Endothelial cell of umbilical vein (primary cell): Measurements from ENCODE around the gene TDRD3. TPM values are rescaled to one million over a fixed set of nuclear protein-coding genes. Genes with fewer than 3 reads are reported as not detected.

Source experiments
- BruUV-seq: library from RNA; stranded (reverse); fragments of 400-500 nt; replicated peaks from 2 replicates; lab custom pipeline; 2021; lab: Mats Ljungman, UMichigan
- CTCF ChIA-PET: fragments of 300-600, 350-600 bp; sonication (Branson Sonifier 250); formaldehyde crosslinking; loops from one replicate; lab custom pipeline; 2021; ENCODE audit warnings: antibody characterized with exemption, inconsistent platforms; lab: Charles Lee
- POLR2A ChIA-PET: fragments of 300-600, 350-600 bp; sonication (Branson Sonifier 250); formaldehyde crosslinking; loops from one replicate; lab custom pipeline; 2021; ENCODE audit warnings: antibody characterized with exemption, inconsistent platforms; lab: Charles Lee
- DNase-seq: peaks from one replicate; pipeline ENCODE4 v3.0.0-alpha.2; 2011; ENCODE audit warnings: low read depth, low spot score
- FAIRE-seq: peaks from 2 replicates; lab custom pipeline; 2011; peaks lifted over from hg19 to GRCh38; lab: Jason Lieb, UNC
- H2AFZ ChIP-seq: 2 replicates; pipeline ENCODE4 v1.6.0; 2012; ENCODE audit warnings: low read depth, low read length, control low read depth, inconsistent platforms
- H3K27ac ChIP-seq: 2 replicates; pipeline ENCODE4 v1.5.1; 2011; ENCODE audit warnings: low read depth, mild to moderate bottlenecking, control low read depth, low read length, moderate library complexity; ENCODE audit not compliant: insufficient read depth
- H3K27me3 ChIP-seq, 2 experiments: 2 replicates each; pipeline versions ENCODE4 v1.6.0 to v1.6.1; 2011; ENCODE audit warnings: low read length in 2 of 2, mixed read lengths in 1 of 2; ENCODE audit not compliant: control insufficient read depth in 2 of 2, insufficient read depth in 2 of 2
- H3K36me3 ChIP-seq, 2 experiments: 2 replicates in 1 of 2; 3 replicates in 1 of 2; pipeline ENCODE4 v1.5.1; 2011; ENCODE audit warnings: low read length in 2 of 2, mild to moderate bottlenecking in 1 of 2, moderate library complexity in 1 of 2; ENCODE audit not compliant: control insufficient read depth in 2 of 2, insufficient read depth in 2 of 2; ENCODE audit errors: extremely low read depth in 1 of 2
- H3K4me1 ChIP-seq: 3 replicates; pipeline ENCODE4 v1.5.1; 2011; ENCODE audit warnings: mild to moderate bottlenecking, low read length; ENCODE audit not compliant: control insufficient read depth, insufficient read depth; ENCODE audit errors: extremely low read depth
- H3K4me2 ChIP-seq: 2 replicates; pipeline ENCODE4 v1.6.1; 2011; ENCODE audit warnings: low read length, control low read depth, mixed read lengths; ENCODE audit not compliant: insufficient read depth
- H3K4me3 ChIP-seq, 3 experiments: fragments of 200-600 bp in 1 of 3; sonication (generic), shearing (Covaris generic) in 1 of 3; replicated peaks in 1 of 3; 2 replicates each; pipeline ENCODE4 v1.5.1; 2011 to 2016; ENCODE audit warnings: control low read depth in 3 of 3, low read length in 3 of 3, mild to moderate bottlenecking in 2 of 3, inconsistent platforms in 1 of 3, low read depth in 1 of 3, moderate library complexity in 1 of 3; ENCODE audit not compliant: insufficient read depth in 1 of 3
- H3K79me2 ChIP-seq: 2 replicates; pipeline ENCODE4 v1.6.0; 2012; ENCODE audit warnings: low read length, inconsistent platforms; ENCODE audit not compliant: control insufficient read depth, insufficient read depth
- H3K9ac ChIP-seq: replicated peaks from 2 replicates; pipeline ENCODE3; 2011; ENCODE audit warnings: low read length, control low read depth; ENCODE audit not compliant: insufficient read depth; ENCODE audit errors: extremely low read depth
- H3K9me1 ChIP-seq: replicated peaks from 3 replicates; pipeline ENCODE4 v1.6.0; 2011; ENCODE audit warnings: mild to moderate bottlenecking, low read length; ENCODE audit not compliant: control insufficient read depth, insufficient read depth; ENCODE audit errors: extremely low read depth
- H3K9me3 ChIP-seq: replicated peaks from 2 replicates; pipeline ENCODE4 v1.5.1; 2012; ENCODE audit warnings: low read length, inconsistent platforms; ENCODE audit not compliant: control insufficient read depth, insufficient read depth
- H4K20me1 ChIP-seq: replicated peaks from 2 replicates; pipeline ENCODE3; 2011; ENCODE audit warnings: mild to moderate bottlenecking, low read length; ENCODE audit not compliant: control insufficient read depth, insufficient read depth; ENCODE audit errors: extremely low read depth
- EZH2 ChIP-seq: IDR thresholded peaks from 2 replicates; pipeline ENCODE4 v1.6.1; 2012; ENCODE audit warnings: borderline replicate concordance, low read depth, mild to moderate bottlenecking, moderate library complexity, low read length, inconsistent platforms; ENCODE audit not compliant: severe bottlenecking
- FOS ChIP-seq: IDR thresholded peaks from 2 replicates; pipeline ENCODE4 v1.6.1; 2011; ENCODE audit warnings: mild to moderate bottlenecking, low read length, moderate library complexity, borderline replicate concordance; ENCODE audit not compliant: insufficient read depth
- JUN ChIP-seq: IDR thresholded peaks from 2 replicates; pipeline ENCODE4 v1.6.1; 2011; ENCODE audit warnings: borderline replicate concordance, low read depth; ENCODE audit not compliant: insufficient read length, insufficient read depth
- MYC ChIP-seq: IDR thresholded peaks from one replicate; pipeline ENCODE4 v1.6.1; 2011; ENCODE audit warnings: mild to moderate bottlenecking, low read depth, low read length
- POLR2AphosphoS5 ChIP-seq: IDR thresholded peaks from 2 replicates; pipeline ENCODE4 v1.6.1; 2012; ENCODE audit warnings: low read depth, mild to moderate bottlenecking, control low read depth, low read length, moderate library complexity; ENCODE audit not compliant: insufficient read depth
- dilution Hi-C: fragments of 300-500 bp; cut with MboI; formaldehyde crosslinking; loops from one replicate; pipeline ENCODE4 v1.15.0; 2019; ENCODE audit warnings: low sequenced_read_pairs; ENCODE audit not compliant: extremely low pct_ligation_motif_present
- intact Hi-C: fragments of 100-400 bp; cut with micrococcal nuclease; formaldehyde crosslinking; loops from one replicate; pipeline ENCODE4 v1.10.0; 2022
- polyA plus RNA-seq, 4 experiments: library from polyadenylated mRNA; depleted of rRNA in 3 of 4; stranded (reverse) in 3 of 4; unstranded in 1 of 4; fragments of >200 nt; gene quantifications; 2 replicates each; pipeline versions ENCODE4 v1.2.1 to v1.2.3, GENCODE V29; 2011 to 2012; ENCODE audit warnings: missing spikeins in 1 of 4
- total RNA-seq: library from RNA; stranded (reverse); gene quantifications from 2 replicates; pipeline ENCODE4 v1.2.3, GENCODE V29; 2021
- TF ChIP-seq, protein P1 (sequence below), 2 donors: IDR thresholded peaks; 1 replicate in 1 of 2; 2 replicates in 1 of 2; pipeline ENCODE4 v1.5.1; 2011; ENCODE audit warnings: low read length in 2 of 2, mild to moderate bottlenecking in 2 of 2, moderate library complexity in 2 of 2, control low read depth in 1 of 2, inconsistent platforms in 1 of 2, low read depth in 1 of 2; ENCODE audit not compliant: insufficient read depth in 1 of 2; ENCODE audit errors: extremely low read depth in 1 of 2
- TF ChIP-seq, protein P2 (sequence below): IDR thresholded peaks from 2 replicates; pipeline ENCODE4 v1.6.1; 2011; ENCODE audit not compliant: insufficient read depth, insufficient read length

TDRD3 gene
- total and polyA plus RNA-seq, 2 donors (not counting 3 experiments of a cell fraction or from before 2014, with no cell fraction given): 3.0 to 16.3 TPM

DNA sequence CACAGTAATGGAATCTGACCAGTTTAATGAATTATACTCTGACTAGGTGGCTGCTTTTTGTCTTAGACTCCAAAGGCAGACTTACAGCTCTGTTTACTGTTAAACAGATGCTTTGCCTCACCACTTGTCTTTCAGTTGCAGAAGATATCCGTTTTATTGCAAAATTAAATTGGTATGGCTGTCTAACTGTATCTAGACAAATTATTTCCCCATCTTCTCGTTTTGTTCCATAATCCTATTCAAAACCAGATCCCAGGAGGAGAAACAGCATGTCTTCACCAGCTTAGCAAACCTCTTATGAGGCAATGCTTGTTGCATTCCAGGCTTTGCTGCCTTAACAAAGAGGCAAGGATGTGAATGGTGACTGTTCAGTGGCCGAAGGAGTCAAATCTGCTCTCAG is 215.6 kb downstream of the TDRD3 start:
- intact Hi-C loops: no loop called here
- Histone ChIP-seq H3K79me2 (no peaks in the 10 kb centered on the region), H3K9ac (no peak overlapping the region), H3K27me3 (peaks cover 16 to 17% of the 10 kb centered on the region in 2 experiments), H2AFZ (no peak overlapping the region), H4K20me1 (no peaks in the 10 kb centered on the region), H3K9me3 (no peaks in the 10 kb centered on the region), H3K4me1 (no peaks in the 10 kb centered on the region), H3K4me3 (no peak overlapping the region), H3K27ac (no peak overlapping the region), H3K4me2 (no peak overlapping the region), H3K36me3 (no peaks in the 10 kb centered on the region), H3K9me1 (no peaks in the 10 kb centered on the region)
- ChIA-PET POLR2A (no interaction called here), CTCF (interaction anchor here (1.2 kb wide), 1 partner anchor 15 kb away, joined by 4 read pairs; no protein-coding TSS in a partner anchor)
- FAIRE-seq (no peak), DNase-seq (no peak)
- no peak for TF ChIP-seq MYC
- TF ChIP-seq EZH2: no peak
- TF ChIP-seq, protein P1, sequence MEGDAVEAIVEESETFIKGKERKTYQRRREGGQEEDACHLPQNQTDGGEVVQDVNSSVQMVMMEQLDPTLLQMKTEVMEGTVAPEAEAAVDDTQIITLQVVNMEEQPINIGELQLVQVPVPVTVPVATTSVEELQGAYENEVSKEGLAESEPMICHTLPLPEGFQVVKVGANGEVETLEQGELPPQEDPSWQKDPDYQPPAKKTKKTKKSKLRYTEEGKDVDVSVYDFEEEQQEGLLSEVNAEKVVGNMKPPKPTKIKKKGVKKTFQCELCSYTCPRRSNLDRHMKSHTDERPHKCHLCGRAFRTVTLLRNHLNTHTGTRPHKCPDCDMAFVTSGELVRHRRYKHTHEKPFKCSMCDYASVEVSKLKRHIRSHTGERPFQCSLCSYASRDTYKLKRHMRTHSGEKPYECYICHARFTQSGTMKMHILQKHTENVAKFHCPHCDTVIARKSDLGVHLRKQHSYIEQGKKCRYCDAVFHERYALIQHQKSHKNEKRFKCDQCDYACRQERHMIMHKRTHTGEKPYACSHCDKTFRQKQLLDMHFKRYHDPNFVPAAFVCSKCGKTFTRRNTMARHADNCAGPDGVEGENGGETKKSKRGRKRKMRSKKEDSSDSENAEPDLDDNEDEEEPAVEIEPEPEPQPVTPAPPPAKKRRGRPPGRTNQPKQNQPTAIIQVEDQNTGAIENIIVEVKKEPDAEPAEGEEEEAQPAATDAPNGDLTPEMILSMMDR (IDR thresholded peaks at IDR 0.05; ENCODE audit: extremely low read depth in 1 of 2, insufficient read depth in 1 of 2, low read depth in 1 of 2, low read length in 2 of 2): no peak
- no peak for TF ChIP-seq JUN
- TF ChIP-seq, protein P2, sequence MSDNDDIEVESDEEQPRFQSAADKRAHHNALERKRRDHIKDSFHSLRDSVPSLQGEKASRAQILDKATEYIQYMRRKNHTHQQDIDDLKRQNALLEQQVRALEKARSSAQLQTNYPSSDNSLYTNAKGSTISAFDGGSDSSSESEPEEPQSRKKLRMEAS: no peak
- TF ChIP-seq FOS: no peak
- TF ChIP-seq POLR2AphosphoS5: no peak
- dilution Hi-C loops: no loop called here
- no TSS peak for BruUV-seq
